ENCODE measurements around the gene ZMIZ1.
"Not testable (repeated sequence)": the region's sequence is repeated elsewhere in the genome, so short reads cannot be mapped to it uniquely, and the experiment has no call there.

The ZMIZ1 gene

DNA sequence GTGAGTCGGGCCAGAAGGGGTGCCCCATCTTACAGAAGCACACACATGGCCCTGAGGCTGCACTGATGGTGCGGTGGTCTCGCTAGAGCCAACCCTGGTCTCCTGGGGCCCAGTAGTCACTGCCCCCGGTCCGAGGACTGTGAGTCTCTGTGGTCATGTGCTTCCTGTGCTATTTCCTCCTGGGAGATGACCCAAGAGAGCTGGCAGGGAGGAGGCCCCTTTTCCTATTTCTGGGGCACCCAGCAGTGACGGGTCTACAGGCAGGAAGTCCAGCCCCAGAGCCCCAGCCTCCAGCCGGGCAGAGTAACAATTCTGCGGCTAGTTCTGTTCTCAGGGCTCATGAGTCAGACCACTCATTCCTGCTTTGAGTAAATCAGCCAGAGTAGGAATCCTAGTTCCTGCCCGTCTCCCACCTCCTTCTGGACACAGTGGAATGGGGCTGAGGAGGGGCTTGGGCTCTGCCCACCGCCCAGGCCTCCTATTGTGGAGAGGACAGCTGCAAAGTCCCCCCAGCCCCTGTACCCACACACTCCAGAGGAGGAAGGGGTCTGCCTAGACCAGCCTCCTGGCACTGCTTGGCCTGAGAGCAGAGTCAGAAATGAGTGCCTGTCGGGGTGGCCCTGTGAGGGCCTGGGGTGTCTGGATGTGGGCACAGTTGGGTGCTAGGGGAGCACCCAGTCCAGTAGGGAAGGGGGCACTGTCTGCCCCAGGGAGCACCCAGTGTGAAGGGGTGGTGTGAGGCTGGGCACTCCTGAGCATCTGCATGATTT, 198.0 kb downstream of the ZMIZ1 start:
- peak; percentile 77 for DNase-seq (ENCODE audit: low read depth)

GRCh38 chr10:79267499-79267898, 198.7 kb downstream of the ZMIZ1 start:
- no peak for DNase-seq (ENCODE audit: low read depth)

GRCh38 chr10:79268161-79268601, 199.4 kb downstream of the ZMIZ1 start:
- no peak for DNase-seq (ENCODE audit: low read depth)

DNA sequence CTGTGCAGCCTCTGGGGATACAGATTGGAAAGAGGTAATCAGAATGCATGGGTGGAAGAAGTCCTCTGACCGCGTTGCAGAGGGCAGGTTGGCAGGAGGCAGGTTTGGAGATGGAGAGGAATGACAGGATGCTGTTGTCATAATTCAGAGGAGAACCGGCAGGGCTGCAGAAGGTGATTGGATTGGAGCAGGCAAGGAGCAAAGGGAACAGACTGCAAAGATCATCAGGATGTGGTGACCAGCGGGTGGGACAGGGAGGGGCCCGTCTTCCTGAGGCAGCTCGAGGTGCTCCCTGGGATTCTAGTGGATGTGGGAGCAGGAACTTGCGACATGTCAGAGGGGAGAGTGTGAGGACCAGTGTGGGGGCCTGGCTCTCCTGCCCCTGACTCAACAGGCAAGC, 200.0 kb downstream of the ZMIZ1 start:
- DNase-seq (ENCODE audit: low read depth) = no peak

- DNase-seq (ENCODE audit: low read depth) = no peak
Observed at GRCh38 chr10:79269443-79269842, 200.7 kb downstream of the ZMIZ1 start.

GRCh38 chr10:79269969-79270368, 201.2 kb downstream of the ZMIZ1 start:
- DNase-seq (ENCODE audit: low read depth) = no peak

DNA sequence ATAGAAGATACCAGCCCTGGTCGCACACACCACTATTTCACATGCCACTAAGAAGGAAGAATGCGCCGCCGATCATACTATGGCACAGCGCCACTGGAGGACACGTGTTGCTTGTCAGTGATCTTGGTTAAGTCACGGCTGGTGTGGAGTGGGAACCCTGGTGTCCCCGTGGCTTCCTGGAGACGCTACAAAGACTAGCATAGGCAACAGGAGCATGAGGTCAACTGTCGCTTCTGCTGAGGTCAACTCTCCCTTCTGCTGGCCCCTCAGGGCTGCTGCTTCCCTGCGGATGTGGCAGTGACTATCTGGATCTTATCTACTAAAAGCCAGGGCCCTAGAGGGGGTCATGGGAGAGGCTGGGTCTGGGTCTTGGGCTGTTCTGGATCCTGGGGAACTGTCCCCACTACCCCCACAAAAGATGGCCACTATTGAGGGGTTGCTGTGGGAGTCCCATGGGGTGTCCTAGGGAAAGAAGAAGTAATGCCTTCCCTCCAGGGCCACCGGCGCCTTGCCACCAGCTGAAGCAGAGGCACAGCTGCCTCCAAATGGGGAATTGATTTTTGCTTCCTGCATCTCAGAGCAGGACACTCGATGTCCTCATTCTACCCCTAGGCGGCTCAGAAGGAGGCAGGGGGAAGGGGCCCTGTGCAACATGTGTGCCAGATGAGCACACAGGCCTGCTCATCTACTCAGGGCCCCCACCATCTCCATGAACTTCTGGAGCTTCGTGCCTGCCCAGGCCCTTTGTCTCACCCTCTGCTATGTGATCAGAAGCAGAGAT, 201.9 kb downstream of the ZMIZ1 start:
- DNase-seq (ENCODE audit: low read depth) = no peak

DNA sequence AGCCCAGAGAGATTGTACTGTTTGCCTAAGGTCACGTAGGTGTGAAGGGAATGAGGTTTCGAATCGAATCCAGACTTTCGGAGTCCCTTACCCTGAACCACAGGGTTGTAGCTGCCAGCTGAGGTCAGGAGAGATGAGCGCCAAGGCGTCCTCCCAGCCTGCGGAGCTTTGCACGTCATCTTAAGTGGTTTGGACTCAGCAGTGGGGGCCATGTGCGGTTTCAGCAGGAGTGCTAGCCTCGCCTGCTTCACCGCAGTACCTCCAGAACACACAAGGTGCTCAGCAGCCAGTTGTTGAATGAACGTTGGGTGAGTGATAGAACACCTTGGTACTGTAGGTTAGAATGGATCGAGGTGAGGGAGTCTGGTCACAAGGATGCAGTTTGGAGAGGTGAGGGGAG, 203.6 kb downstream of the ZMIZ1 start:
- no peak for DNase-seq (ENCODE audit: low read depth)

DNA sequence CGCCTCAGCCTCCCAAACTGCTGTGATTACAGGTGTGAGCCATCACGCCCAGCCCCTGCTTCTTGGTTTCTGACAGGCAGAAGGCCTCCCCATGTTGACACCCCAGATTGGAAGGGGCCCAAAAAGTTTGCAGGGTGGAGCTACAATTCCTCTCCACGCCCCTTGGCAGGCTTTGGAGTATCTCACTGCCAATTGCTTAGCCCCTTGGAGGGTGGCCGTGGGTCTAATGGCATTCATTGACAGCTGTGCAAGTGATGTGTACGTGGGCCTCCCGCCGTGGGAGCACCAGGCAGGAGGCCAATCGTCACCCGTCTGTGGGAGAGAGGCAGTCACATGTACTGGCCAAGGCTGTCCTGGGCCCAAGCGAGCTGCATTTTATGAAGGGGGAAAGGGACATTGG, 204.8 kb downstream of the ZMIZ1 start:
- DNase-seq (ENCODE audit: low read depth) = no peak

- no peak for DNase-seq (ENCODE audit: low read depth)
Observed at GRCh38 chr10:79274279-79275104, 205.7 kb downstream of the ZMIZ1 start.

- no peak for DNase-seq (ENCODE audit: low read depth)
Observed at GRCh38 chr10:79275105-79275430, 206.3 kb downstream of the ZMIZ1 start.

GRCh38 chr10:79275431-79275851, 206.7 kb downstream of the ZMIZ1 start:
- DNase-seq (ENCODE audit: low read depth) = no peak

DNA sequence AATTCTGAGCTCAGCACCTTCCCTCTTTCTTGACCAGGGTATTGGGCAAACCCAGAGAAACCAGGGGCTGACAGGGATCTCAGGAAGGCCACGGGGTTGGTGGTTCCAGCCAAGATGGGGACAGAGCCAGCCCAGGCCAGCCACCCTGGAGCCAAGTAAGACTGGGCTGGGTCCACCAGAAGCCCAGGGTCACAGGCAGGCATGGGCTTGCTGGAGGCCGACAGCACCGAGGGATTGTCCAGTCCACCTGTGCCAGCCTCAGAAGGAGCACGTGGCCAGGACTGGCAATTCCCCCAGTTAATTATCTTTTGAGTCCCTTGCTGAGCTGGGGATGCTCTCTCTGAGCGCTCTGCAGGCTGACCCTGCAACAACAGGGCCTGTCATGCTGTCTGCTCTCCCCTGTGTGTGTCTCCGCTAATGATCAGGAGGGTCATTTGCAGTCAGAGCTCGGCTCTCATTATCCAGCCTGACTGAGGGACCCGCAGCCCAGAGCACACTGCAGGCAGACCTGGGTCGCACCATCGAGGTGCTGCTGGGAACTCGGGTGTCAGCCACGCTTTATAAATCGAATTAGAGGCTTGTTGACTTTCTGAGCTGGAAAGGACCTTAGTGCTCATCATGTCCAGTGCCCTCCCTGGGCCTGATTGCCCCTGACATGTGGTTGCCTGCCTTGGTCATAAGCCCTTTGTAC, 209.0 kb downstream of the ZMIZ1 start:
- no peak for DNase-seq (ENCODE audit: low read depth)

- DNase-seq (ENCODE audit: low read depth) = not testable (repeated sequence)
Observed at GRCh38 chr10:79279047-79279446, 210.3 kb downstream of the ZMIZ1 start.

DNA sequence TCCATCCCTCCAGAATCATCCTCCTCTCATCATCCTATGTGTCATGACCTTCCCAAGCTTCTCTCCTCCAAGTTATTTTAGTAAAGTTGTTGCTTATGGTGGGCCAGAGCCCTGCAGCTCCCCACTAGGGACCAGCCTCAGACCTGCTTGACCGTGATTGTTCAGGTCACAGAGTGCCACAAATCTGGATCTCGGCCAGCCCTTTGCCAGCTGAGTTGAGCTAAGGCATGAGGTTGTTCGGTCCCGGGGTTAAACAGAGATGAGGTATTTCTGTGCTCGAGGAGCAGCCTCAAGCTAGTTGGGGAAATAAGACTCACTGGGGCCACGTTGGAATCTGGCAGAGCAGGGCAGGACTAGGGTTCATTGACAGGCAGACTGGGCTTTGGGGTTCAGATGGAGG, 212.2 kb downstream of the ZMIZ1 start:
- DNase-seq (ENCODE audit: low read depth) = no peak

GRCh38 chr10:79282388-79282787, 213.6 kb downstream of the ZMIZ1 start:
- DNase-seq (ENCODE audit: low read depth) = no peak

GRCh38 chr10:79283616-79284015, 214.8 kb downstream of the ZMIZ1 start:
- DNase-seq (ENCODE audit: low read depth) = no peak

GRCh38 chr10:79284158-79284871, 215.5 kb downstream of the ZMIZ1 start:
- no peak for DNase-seq (ENCODE audit: low read depth)

GRCh38 chr10:79285315-79286197, 216.8 kb downstream of the ZMIZ1 start:
- no peak for DNase-seq (ENCODE audit: low read depth)

- no peak for DNase-seq (ENCODE audit: low read depth)
Observed at GRCh38 chr10:79286318-79286951, 217.7 kb downstream of the ZMIZ1 start.

All from non-pigmented ciliary epithelial cell (primary cell).